IMR-90 (cell line): ENCODE data around the gene RAB1B. TPM values are rescaled to one million over a fixed set of nuclear protein-coding genes. Genes with fewer than 3 reads are reported as not detected.

Experiments used
- ATAC-seq: fragments of 200-7000 bp; cut with Tn5 transposase; 2 replicates; pipeline ENCODE4 v1.9.1; 2020; ENCODE audit warnings: low read depth, mild to moderate bottlenecking, moderate library complexity
- BruUV-seq: library from RNA; stranded (reverse); fragments of 400-500 nt; replicated peaks from 2 replicates; lab custom pipeline; 2021; lab: Mats Ljungman, UMichigan
- CTCF ChIA-PET: fragments of 300-600 bp; formaldehyde crosslinking; extraction: SDS; loops from one replicate; lab custom pipeline; 2021; ENCODE audit warnings: antibody characterized with exemption; lab: Yijun Ruan, JAX
- POLR2A ChIA-PET: fragments of 300-600 bp; sonication (Branson Sonifier 250); formaldehyde crosslinking; loops from one replicate; lab custom pipeline; 2022; ENCODE audit warnings: antibody characterized with exemption; ENCODE audit not compliant: unreplicated experiment; lab: Charles Lee
- DNase-seq: peaks from one replicate; pipeline ENCODE4 v3.0.0; 2013
- H2AFZ ChIP-seq: replicated peaks from 2 replicates; pipeline ENCODE3; 2013; ENCODE audit warnings: low read length, mild to moderate bottlenecking; ENCODE audit not compliant: poor library complexity
- H2AK5ac ChIP-seq: 2 replicates; pipeline ENCODE4 v1.6.1; 2013; ENCODE audit warnings: low read depth, low read length, inconsistent platforms
- H2AK9ac ChIP-seq: replicated peaks from 2 replicates; pipeline ENCODE3; 2013; ENCODE audit warnings: mild to moderate bottlenecking, low read depth, low read length, moderate library complexity; ENCODE audit not compliant: poor library complexity
- H2BK120ac ChIP-seq: 2 replicates; pipeline ENCODE4 v1.6.1; 2013; ENCODE audit warnings: low read depth, low read length, inconsistent platforms
- H2BK15ac ChIP-seq: 3 replicates; pipeline ENCODE4 v1.6.1; 2013; ENCODE audit warnings: low read depth, low read length, inconsistent platforms
- H2BK20ac ChIP-seq: 2 replicates; pipeline ENCODE4 v1.6.1; 2013; ENCODE audit warnings: low read depth, mild to moderate bottlenecking, inconsistent platforms, low read length, moderate library complexity
- H2BK5ac ChIP-seq: 2 replicates; pipeline ENCODE4 v1.6.1; 2013; ENCODE audit warnings: mild to moderate bottlenecking, low read depth, low read length, inconsistent platforms; ENCODE audit not compliant: poor library complexity, severe bottlenecking
- H3K14ac ChIP-seq: replicated peaks from 2 replicates; pipeline ENCODE4 v1.6.1; 2013; ENCODE audit warnings: low read depth, low read length, inconsistent platforms
- H3K18ac ChIP-seq: 2 replicates; pipeline ENCODE4 v1.6.1; 2013; ENCODE audit warnings: low read depth, low read length, control low read depth
- H3K23ac ChIP-seq: 2 replicates; pipeline ENCODE4 v1.6.1; 2013; ENCODE audit warnings: low read depth, low read length, inconsistent platforms
- H3K27ac ChIP-seq: 2 replicates; pipeline ENCODE4 v1.5.1; 2013; ENCODE audit warnings: mild to moderate bottlenecking, control low read depth, low read length; ENCODE audit not compliant: insufficient read depth
- H3K27me3 ChIP-seq: 2 replicates; pipeline ENCODE4 v1.6.1; 2013; ENCODE audit warnings: low read length; ENCODE audit not compliant: control insufficient read depth, insufficient read depth
- H3K36me3 ChIP-seq: 2 replicates; pipeline ENCODE4 v1.6.1; 2013; ENCODE audit warnings: low read length, mixed read lengths; ENCODE audit not compliant: control insufficient read depth, insufficient read depth
- H3K4ac ChIP-seq: 2 replicates; pipeline ENCODE4 v1.6.1; 2013; ENCODE audit warnings: low read depth, low read length, inconsistent platforms
- H3K4me1 ChIP-seq: 2 replicates; pipeline ENCODE4 v1.6.1; 2013; ENCODE audit warnings: low read length, mixed read lengths; ENCODE audit not compliant: control insufficient read depth, insufficient read depth
- H3K4me2 ChIP-seq: 2 replicates; pipeline ENCODE4 v1.6.1; 2013; ENCODE audit warnings: low read depth, mild to moderate bottlenecking, control low read depth, low read length, moderate library complexity
- H3K4me3 ChIP-seq: 2 replicates; pipeline ENCODE4 v1.5.1; 2013; ENCODE audit warnings: low read depth, mild to moderate bottlenecking, control low read depth, low read length, moderate library complexity; ENCODE audit not compliant: insufficient read depth
- H3K56ac ChIP-seq: 2 replicates; pipeline ENCODE4 v1.6.1; 2013; ENCODE audit warnings: low read length, inconsistent platforms; ENCODE audit not compliant: insufficient read depth; ENCODE audit errors: extremely low read depth
- H3K79me1 ChIP-seq, 2 experiments: 2 replicates each; pipeline ENCODE4 v1.6.1; 2013; ENCODE audit warnings: low read length in 2 of 2, inconsistent platforms in 1 of 2, low read depth in 1 of 2
- H3K9ac ChIP-seq: 2 replicates; pipeline ENCODE4 v1.6.1; 2013; ENCODE audit warnings: low read depth, low read length, control low read depth
- H3K9me1 ChIP-seq: 2 replicates; pipeline ENCODE4 v1.6.1; 2013; ENCODE audit warnings: low read length, inconsistent platforms; ENCODE audit not compliant: insufficient read depth
- H3K9me3 ChIP-seq: 2 replicates; pipeline ENCODE4 v1.6.1; 2013; ENCODE audit warnings: low read length; ENCODE audit not compliant: control insufficient read depth, insufficient read depth
- H4K20me1 ChIP-seq: 2 replicates; pipeline ENCODE4 v1.6.1; 2013; ENCODE audit warnings: low read length, inconsistent platforms; ENCODE audit not compliant: insufficient read depth
- H4K5ac ChIP-seq: 2 replicates; pipeline ENCODE4 v1.6.1; 2013; ENCODE audit warnings: mild to moderate bottlenecking, low read depth, low read length, control low read depth
- H4K8ac ChIP-seq, 2 experiments: 2 replicates each; pipeline ENCODE4 v1.6.1; 2013; ENCODE audit warnings: low read depth in 2 of 2, low read length in 2 of 2, control low read depth in 1 of 2, inconsistent platforms in 1 of 2
- H4K91ac ChIP-seq: 2 replicates; pipeline ENCODE4 v1.6.1; 2013; ENCODE audit warnings: low read depth, low read length, inconsistent platforms; ENCODE audit not compliant: insufficient read depth
- BHLHE40 ChIP-seq: fragments of 150-350 bp; IDR thresholded peaks from 2 replicates; pipeline ENCODE4 v1.6.1; 2016; ENCODE audit warnings: mild to moderate bottlenecking, low read depth, low read length
- CEBPB ChIP-seq: IDR thresholded peaks from 2 replicates; pipeline ENCODE4 v1.6.1; 2012; ENCODE audit warnings: low read depth, low read length, improper control_type of control experiment
- CHD1 ChIP-seq: IDR thresholded peaks from 2 replicates; pipeline ENCODE4 v1.6.1; 2012; ENCODE audit warnings: low read depth, low read length, improper control_type of control experiment
- ELK1 ChIP-seq: fragments of 150-350 bp; IDR thresholded peaks from 2 replicates; pipeline ENCODE4 v1.6.1; 2016; ENCODE audit warnings: low read depth, mild to moderate bottlenecking, low read length, moderate library complexity, borderline replicate concordance
- FOS ChIP-seq: fragments of 150-350 bp; IDR thresholded peaks from 2 replicates; pipeline ENCODE4 v1.6.1; 2016; ENCODE audit warnings: low read depth, low read length
- MAZ ChIP-seq: IDR thresholded peaks from 2 replicates; pipeline ENCODE4 v1.6.1; 2012; ENCODE audit warnings: low read depth, mild to moderate bottlenecking, low read length, improper control_type of control experiment, moderate library complexity, borderline replicate concordance
- MXI1 ChIP-seq: IDR thresholded peaks from 2 replicates; pipeline ENCODE4 v1.6.1; 2012; ENCODE audit warnings: low read depth, mild to moderate bottlenecking, low read length, moderate library complexity, borderline replicate concordance
- NFE2L2 ChIP-seq: fragments of 150-350 bp; IDR thresholded peaks from 2 replicates; pipeline ENCODE4 v1.6.1; 2016; ENCODE audit warnings: low read depth, mild to moderate bottlenecking, low read length
- RAD21 ChIP-seq: IDR thresholded peaks from 2 replicates; pipeline ENCODE4 v1.6.1; 2012; ENCODE audit warnings: low read length, improper control_type of control experiment
- RCOR1 ChIP-seq: IDR thresholded peaks from 2 replicates; pipeline ENCODE4 v1.6.1; 2012; ENCODE audit warnings: mild to moderate bottlenecking, low read length, improper control_type of control experiment; ENCODE audit not compliant: insufficient replicate concordance
- RFX5 ChIP-seq: IDR thresholded peaks from 2 replicates; pipeline ENCODE4 v1.8.0; 2012; ENCODE audit warnings: low read depth, mild to moderate bottlenecking, low read length, moderate library complexity
- SMC3 ChIP-seq: fragments of 150-350 bp; IDR thresholded peaks from 2 replicates; pipeline ENCODE4 v1.6.1; 2016; ENCODE audit warnings: low read depth, mild to moderate bottlenecking, antibody characterized with exemption, low read length, moderate library complexity
- WGBS, 2 experiments: methylation state at CpG; one replicate each; pipeline versions ENCODE4 v1.1.5 to v1.1.7; 2013; ENCODE audit warnings: missing lambda C conversion rate in 2 of 2; ENCODE audit not compliant: insufficient read length in 1 of 2; ENCODE audit errors: extremely low coverage in 2 of 2; 5-methylcytosine and 5-hydroxymethylcytosine counted together
- dilution Hi-C: fragments of 300-500 bp; cut with HindIII; formaldehyde crosslinking; loops from one replicate; pipeline ENCODE4 v1.14.3; 2018; ENCODE audit warnings: low sequenced_read_pairs; ENCODE audit not compliant: unreplicated experiment
- in situ Hi-C: fragments of 300-500 bp; cut with MboI; formaldehyde crosslinking; loops from 3 replicates; pipeline ENCODE4 v1.14.3; 2019; ENCODE audit warnings: low sequenced_read_pairs, inconsistent platforms, mixed read lengths
- intact Hi-C: fragments of 100-400 bp; cut with micrococcal nuclease; formaldehyde crosslinking; loops from 2 replicates; pipeline ENCODE4 v1.10.0; 2022
- polyA plus RNA-seq, 3 experiments: library from polyadenylated mRNA; depleted of rRNA; stranded (reverse); fragments of >200 nt; gene quantifications; 2 replicates each; pipeline ENCODE4 v1.2.3, GENCODE V29; 2012; ENCODE audit warnings: low replicate concordance in 1 of 3
- total RNA-seq: library from RNA; depleted of rRNA; stranded (reverse); fragments of >200 nt; gene quantifications from 2 replicates; pipeline ENCODE4 v1.2.3, GENCODE V29; 2012
- TF ChIP-seq, protein P1 (sequence below): fragments of 150-350 bp; IDR thresholded peaks from 2 replicates; pipeline ENCODE4 v1.6.1; 2017; ENCODE audit warnings: mild to moderate bottlenecking, antibody characterized with exemption, low read length, low read depth

RAB1B gene
- total and polyA plus RNA-seq, 2 of the 4 experiments (the other 2 are of a cell fraction): 83.7 to 248 TPM

GRCh38 chr11:66267379-66268243 is 828 bp upstream of the RAB1B start:
- CTCF ChIA-PET: interaction anchor here (0.6 to 1.0 kb wide), 2 partner anchors 15 to 44 kb away, joined by 4 to 5 read pairs; no protein-coding TSS in a partner anchor
- no TSS peak for BruUV-seq
- TF ChIP-seq CHD1: peak; percentile 52; the same call in 1 of the 2 replicates
- no peak for TF ChIP-seq CEBPB
- no peak for TF ChIP-seq ELK1
- TF ChIP-seq FOS: no peak
- TF ChIP-seq RCOR1: no peak
- no peak for TF ChIP-seq SMC3
- TF ChIP-seq RFX5: no peak
- TF ChIP-seq RAD21: no peak
- peak; percentile 93 for TF ChIP-seq BHLHE40
- TF ChIP-seq, protein P1, sequence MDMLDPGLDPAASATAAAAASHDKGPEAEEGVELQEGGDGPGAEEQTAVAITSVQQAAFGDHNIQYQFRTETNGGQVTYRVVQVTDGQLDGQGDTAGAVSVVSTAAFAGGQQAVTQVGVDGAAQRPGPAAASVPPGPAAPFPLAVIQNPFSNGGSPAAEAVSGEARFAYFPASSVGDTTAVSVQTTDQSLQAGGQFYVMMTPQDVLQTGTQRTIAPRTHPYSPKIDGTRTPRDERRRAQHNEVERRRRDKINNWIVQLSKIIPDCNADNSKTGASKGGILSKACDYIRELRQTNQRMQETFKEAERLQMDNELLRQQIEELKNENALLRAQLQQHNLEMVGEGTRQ: no peak
- no peak for TF ChIP-seq MXI1
- TF ChIP-seq NFE2L2: no peak
- peak; percentile 65; the same call in 1 of the 2 replicates for TF ChIP-seq MAZ

More at GRCh38 chr11:66267379-66268243, 828 bp upstream of the RAB1B start:
- Histone ChIP-seq H3K14ac (peak overlapping the region; percentile 93), H3K23ac (peak overlapping the region; percentile 90), H3K27ac (peak overlapping the region; percentile 66), H2AK9ac (peak overlapping the region; percentile 93), H4K5ac (peak overlapping the region; percentile 66), H3K56ac (peak overlapping the region; percentile 80), H3K4me1 (peaks cover 4% of the 10 kb centered on the region; the same call in 1 of the 2 replicates), H3K79me1 (peaks cover 9 to 51% of the 10 kb centered on the region in 2 experiments; a peak in 3 of 4 replicates), H3K27me3 (no peaks in the 10 kb centered on the region), H4K20me1 (peaks cover 34% of the 10 kb centered on the region; the same call in 1 of the 2 replicates), H4K8ac (peak overlapping the region; percentile 55 to 98), H3K4me3 (peak overlapping the region; percentile 52), H2BK5ac (peak overlapping the region; percentile 78), H2BK20ac (peak overlapping the region; percentile 28; the same call in 1 of the 2 replicates), H3K18ac (peak overlapping the region; percentile 43), H2AK5ac (peak overlapping the region; percentile 92), H3K4ac (peak overlapping the region; percentile 91), H2AFZ (peak overlapping the region; percentile 95), H2BK15ac (0 out of 3 replicates have a peak overlapping the region, but pooled peaks have one; percentile 45), H3K9ac (peak overlapping the region; percentile 64), H4K91ac (peak overlapping the region; percentile 87), H3K4me2 (peak overlapping the region; percentile 88), H2BK120ac (peak overlapping the region; percentile 13; the same call in 1 of the 2 replicates), H3K36me3 (peaks cover 37% of the 10 kb centered on the region), H3K9me1 (peaks cover 2% of the 10 kb centered on the region; the same call in 1 of the 2 replicates), H3K9me3 (no peaks in the 10 kb centered on the region)
- 0% methylated on average over 10 of the region's 61 CpGs; no CpG with 5 or more reads in 1 of the 2 experiments for WGBS, 2 experiments
- intact Hi-C loops (no loop called here), dilution Hi-C loops (no loop called here), in situ Hi-C loops (no loop called here)
- DNase-seq (peak; percentile 79), ATAC-seq (peak; percentile 83)
- POLR2A ChIA-PET: interaction anchor here (0.5 to 0.7 kb wide), 4 partner anchors 21 to 256 kb away, joined by 3 to 12 read pairs (median 6); partner anchors contain the start of gene YIF1A
